Brain microvascular endothelial cell (primary cell): ENCODE measurements around the gene FAM98A.

Source experiments
- DNase-seq: peaks from one replicate; pipeline ENCODE4 v3.0.0-alpha.2; 2020
- H3K27ac ChIP-seq: fragments of 250-450 bp; sonication (Bioruptor Pico); 2 replicates; pipeline ENCODE4 v1.5.1; 2020; ENCODE audit warnings: mild to moderate bottlenecking, moderate library complexity
- H3K27me3 ChIP-seq: fragments of 250-450 bp; sonication (Bioruptor Pico); replicated peaks from 2 replicates; pipeline ENCODE4 v1.5.1; 2020; ENCODE audit warnings: mild to moderate bottlenecking
- H3K36me3 ChIP-seq: fragments of 250-450 bp; sonication (Bioruptor Pico); replicated peaks from 2 replicates; pipeline ENCODE4 v1.5.1; 2020; ENCODE audit warnings: mild to moderate bottlenecking
- H3K4me3 ChIP-seq: 2 replicates; pipeline ENCODE4 v1.5.1; 2011; ENCODE audit warnings: low read depth, mild to moderate bottlenecking, control low read depth, low read length, moderate library complexity
- CTCF ChIP-seq: IDR thresholded peaks from 2 replicates; pipeline ENCODE4 v1.5.1; 2011; ENCODE audit warnings: low read depth, mild to moderate bottlenecking, moderate library complexity, low read length, control low read depth, inconsistent platforms; ENCODE audit errors: missing control alignments
- in situ Hi-C: cut with HindIII; loops from 2 replicates; pipeline ENCODE4 v1.10.0; 2017; ENCODE audit warnings: low sequenced_read_pairs, low pct_ligation_motif_present

The FAM98A gene

GRCh38 chr2:33603416-33603815 is 4.3 kb upstream of the FAM98A start:
- no peaks in the 10 kb centered on the region for H3K36me3 ChIP-seq
- in situ Hi-C loops = no loop called here
- no peak for TF ChIP-seq CTCF
- no peak overlapping the region for H3K27ac ChIP-seq
- no peaks in the 10 kb centered on the region for H3K27me3 ChIP-seq
- DNase-seq = no peak
- no peak overlapping the region for H3K4me3 ChIP-seq

- no peak overlapping the region for H3K27ac ChIP-seq
- TF ChIP-seq CTCF = no peak
- H3K27me3 ChIP-seq = no peaks in the 10 kb centered on the region
- no peaks in the 10 kb centered on the region for H3K36me3 ChIP-seq
- DNase-seq = peak; percentile 29
- in situ Hi-C loops = no loop called here
- no peak overlapping the region for H3K4me3 ChIP-seq
Observed at GRCh38 chr2:33602201-33602830, 3.2 kb upstream of the FAM98A start.

GRCh38 chr2:33599943-33600192 is 769 bp upstream of the FAM98A start:
- DNase-seq = no peak
- Histone ChIP-seq H3K27me3 (no peaks in the 10 kb centered on the region), H3K27ac (peak overlapping the region; percentile 69), H3K36me3 (no peaks in the 10 kb centered on the region), H3K4me3 (peak overlapping the region; percentile 100)
- in situ Hi-C loops = no loop called here
- no peak for TF ChIP-seq CTCF

- in situ Hi-C loops = no loop called here
- peak; percentile 43 for DNase-seq
- H3K4me3 ChIP-seq = peak overlapping the region; percentile 100
- H3K27ac ChIP-seq = peak overlapping the region; percentile 81
- H3K36me3 ChIP-seq = peaks cover 9% of the 10 kb centered on the region
- H3K27me3 ChIP-seq = no peaks in the 10 kb centered on the region
- TF ChIP-seq CTCF = no peak
Observed at GRCh38 chr2:33598561-33599174, 431 bp downstream of the FAM98A start.

GRCh38 chr2:33597026-33597425 is 2.1 kb downstream of the FAM98A start:
- in situ Hi-C loops = no loop called here
- no peak for TF ChIP-seq CTCF
- no peak overlapping the region for H3K27ac ChIP-seq
- DNase-seq = no peak
- H3K4me3 ChIP-seq = peak overlapping the region; percentile 26
- H3K36me3 ChIP-seq = peaks cover 24% of the 10 kb centered on the region
- no peaks in the 10 kb centered on the region for H3K27me3 ChIP-seq

GRCh38 chr2:33595385-33595784 is 3.7 kb downstream of the FAM98A start:
- TF ChIP-seq CTCF = no peak
- no peak for DNase-seq
- Histone ChIP-seq H3K27ac (no peak overlapping the region), H3K4me3 (no peak overlapping the region), H3K27me3 (no peaks in the 10 kb centered on the region), H3K36me3 (peaks cover 36% of the 10 kb centered on the region)
- in situ Hi-C loops = no loop called here
